NB4 (cell line): Measurements from ENCODE around the gene AKAP10.

ENCODE experiments used
- MAX ChIP-seq: IDR thresholded peaks from 2 replicates; pipeline ENCODE4 v1.6.1; 2011; ENCODE audit warnings: low read depth, low read length
- MYC ChIP-seq: IDR thresholded peaks from 2 replicates; pipeline ENCODE4 v1.6.1; 2011; ENCODE audit warnings: low read depth, low read length
- POLR2A ChIP-seq: IDR thresholded peaks from 2 replicates; pipeline ENCODE4 v1.6.1; 2011; ENCODE audit warnings: mild to moderate bottlenecking; ENCODE audit not compliant: insufficient read length; ENCODE audit errors: extremely low read depth
- TF ChIP-seq, protein P1 (sequence below): IDR thresholded peaks from one replicate; pipeline ENCODE4 v1.5.1; 2012; ENCODE audit warnings: low read depth, low read length

- TF ChIP-seq MYC, result no peak
- TF ChIP-seq, protein P1, sequence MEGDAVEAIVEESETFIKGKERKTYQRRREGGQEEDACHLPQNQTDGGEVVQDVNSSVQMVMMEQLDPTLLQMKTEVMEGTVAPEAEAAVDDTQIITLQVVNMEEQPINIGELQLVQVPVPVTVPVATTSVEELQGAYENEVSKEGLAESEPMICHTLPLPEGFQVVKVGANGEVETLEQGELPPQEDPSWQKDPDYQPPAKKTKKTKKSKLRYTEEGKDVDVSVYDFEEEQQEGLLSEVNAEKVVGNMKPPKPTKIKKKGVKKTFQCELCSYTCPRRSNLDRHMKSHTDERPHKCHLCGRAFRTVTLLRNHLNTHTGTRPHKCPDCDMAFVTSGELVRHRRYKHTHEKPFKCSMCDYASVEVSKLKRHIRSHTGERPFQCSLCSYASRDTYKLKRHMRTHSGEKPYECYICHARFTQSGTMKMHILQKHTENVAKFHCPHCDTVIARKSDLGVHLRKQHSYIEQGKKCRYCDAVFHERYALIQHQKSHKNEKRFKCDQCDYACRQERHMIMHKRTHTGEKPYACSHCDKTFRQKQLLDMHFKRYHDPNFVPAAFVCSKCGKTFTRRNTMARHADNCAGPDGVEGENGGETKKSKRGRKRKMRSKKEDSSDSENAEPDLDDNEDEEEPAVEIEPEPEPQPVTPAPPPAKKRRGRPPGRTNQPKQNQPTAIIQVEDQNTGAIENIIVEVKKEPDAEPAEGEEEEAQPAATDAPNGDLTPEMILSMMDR, result no peak
- no peak for TF ChIP-seq MAX
- TF ChIP-seq POLR2A, result no peak
These were observed 2.0 kb downstream of the AKAP10 start for GRCh38 chr17:19975601-19976000.
